GM18499 (cell line): Measurements from ENCODE around the gene BTG4.

Experiments
- ATAC-seq: cut with Tn5 transposase; IDR thresholded peaks from one replicate; pipeline ENCODE4 v1.9.1; 2021; ENCODE audit warnings: moderate number of reproducible peaks; ENCODE audit not compliant: insufficient read depth, unreplicated experiment

The BTG4 gene

DNA sequence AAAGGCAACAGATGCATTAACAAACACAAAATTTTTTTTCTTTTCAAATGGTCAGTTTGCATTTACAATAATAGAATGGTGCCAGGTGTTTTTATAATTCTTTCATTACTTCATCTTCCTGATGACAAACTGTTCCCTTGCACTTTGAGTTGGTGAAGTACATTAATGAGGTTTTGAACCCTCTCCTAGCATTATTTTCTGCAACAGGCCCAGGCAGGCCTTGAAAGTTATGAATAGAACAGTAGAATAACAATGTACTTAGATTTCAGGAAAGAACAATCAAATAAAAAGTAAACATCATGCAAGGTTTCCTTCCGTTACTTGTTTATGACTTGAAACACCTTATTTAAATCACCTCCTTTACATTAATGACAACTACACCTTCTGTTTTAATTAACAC is 9.6 kb downstream of the BTG4 start:
- ATAC-seq, result no peak

GRCh38 chr11:111500481-111500880 is 11.7 kb downstream of the BTG4 start:
- ATAC-seq, result no peak

DNA sequence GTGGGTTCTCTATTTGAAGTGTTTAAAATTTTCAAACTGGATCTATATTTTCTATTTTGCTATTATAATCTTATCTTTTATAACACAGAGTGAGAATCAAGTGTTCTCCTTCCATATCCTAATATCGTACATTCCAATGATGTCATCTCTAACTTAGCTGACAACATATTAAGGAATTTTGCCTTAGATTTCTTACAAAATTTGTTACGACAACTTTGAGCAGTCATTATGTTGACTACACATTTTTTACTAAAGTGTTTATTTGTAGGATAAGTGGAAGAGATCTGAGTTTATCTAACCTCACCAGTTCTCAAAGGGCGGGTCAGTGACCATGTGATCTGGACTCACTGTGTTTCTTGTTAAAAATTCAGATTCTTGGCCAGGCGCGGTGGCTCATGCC is 12.7 kb downstream of the BTG4 start:
- ATAC-seq, result no peak

DNA sequence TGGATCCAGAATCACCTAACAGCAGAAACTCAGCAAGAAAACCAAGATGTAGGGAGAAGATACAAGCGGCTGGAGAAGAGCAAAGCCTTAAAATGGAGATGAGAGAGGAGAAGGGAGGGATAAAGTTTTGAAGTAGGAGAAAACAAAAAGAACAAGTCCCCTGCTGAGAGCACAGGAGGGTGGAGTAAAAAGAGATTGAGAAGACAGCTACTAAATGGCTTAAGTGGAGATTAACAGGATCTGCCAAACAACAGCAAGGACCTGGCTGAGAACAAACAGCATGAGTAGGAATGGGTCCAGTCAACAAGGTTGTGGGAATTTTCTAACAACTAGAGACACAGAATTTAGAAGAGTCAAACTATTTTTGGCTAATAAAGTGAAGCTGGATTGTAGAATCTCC is 18.1 kb downstream of the BTG4 start:
- ATAC-seq, result no peak

- no peak for ATAC-seq
These were observed 21.7 kb downstream of the BTG4 start for GRCh38 chr11:111490496-111490895.

GRCh38 chr11:111483431-111483830 is 28.8 kb downstream of the BTG4 start:
- ATAC-seq, result no peak

DNA sequence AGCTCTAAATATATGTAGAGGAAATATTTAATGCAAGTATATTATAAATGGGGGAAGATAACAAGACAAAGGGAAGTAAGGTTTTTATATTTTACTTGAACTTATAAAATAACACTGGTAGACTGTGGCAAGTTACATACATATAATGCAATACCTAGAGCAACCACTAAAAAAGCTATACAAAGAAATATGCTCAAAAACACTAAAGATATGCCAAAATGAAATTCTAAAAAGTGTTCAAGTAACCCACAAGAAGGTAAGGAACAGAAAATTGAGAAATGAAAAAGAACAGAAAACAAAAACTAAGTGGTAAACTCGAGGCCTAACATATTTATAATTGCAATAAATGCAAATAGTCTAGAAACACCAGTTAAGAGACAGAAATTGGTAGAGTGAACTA is 32.5 kb downstream of the BTG4 start:
- no peak for ATAC-seq

DNA sequence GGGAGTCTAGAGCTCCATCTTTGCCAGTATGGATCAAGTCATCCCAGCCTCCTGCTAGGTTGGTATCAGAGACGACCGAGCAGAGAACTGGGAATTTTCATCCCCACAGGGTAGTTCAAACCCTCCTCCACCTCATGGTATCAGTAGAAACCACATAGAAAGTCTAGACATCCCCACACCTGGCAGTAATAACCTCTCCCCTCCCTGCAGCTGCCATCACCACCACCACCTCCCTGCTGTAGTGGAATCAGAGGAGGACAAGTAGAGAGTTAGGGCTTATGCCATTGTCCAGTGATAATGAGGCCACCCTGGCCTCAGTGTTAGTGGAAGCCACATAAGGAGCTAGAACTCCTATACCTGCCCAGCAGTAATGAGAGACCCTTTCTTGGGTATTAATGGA is 34.3 kb downstream of the BTG4 start:
- ATAC-seq, result no peak

- no peak for ATAC-seq
These were observed 35.2 kb downstream of the BTG4 start for GRCh38 chr11:111476956-111477355.

GRCh38 chr11:111476366-111476765 is 35.8 kb downstream of the BTG4 start:
- no peak for ATAC-seq

DNA sequence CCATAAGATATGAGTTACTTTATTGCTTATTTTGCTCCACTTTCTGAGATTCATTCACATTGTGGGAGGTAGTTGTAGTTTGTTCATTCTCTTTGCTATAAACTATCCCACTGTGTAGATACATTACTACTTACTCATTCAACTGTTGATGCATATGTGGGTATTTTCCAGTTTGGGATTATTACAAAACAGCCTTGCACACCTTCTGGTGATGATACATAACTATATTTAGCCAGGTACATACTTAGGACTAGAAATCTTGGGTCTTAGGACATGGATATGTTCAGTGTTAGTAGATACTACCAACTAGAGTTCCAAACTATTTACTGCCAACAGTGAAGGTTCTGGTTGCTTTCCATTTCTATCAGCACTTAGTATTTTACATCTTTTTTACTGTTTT is 37.8 kb downstream of the BTG4 start:
- ATAC-seq, result no peak

DNA sequence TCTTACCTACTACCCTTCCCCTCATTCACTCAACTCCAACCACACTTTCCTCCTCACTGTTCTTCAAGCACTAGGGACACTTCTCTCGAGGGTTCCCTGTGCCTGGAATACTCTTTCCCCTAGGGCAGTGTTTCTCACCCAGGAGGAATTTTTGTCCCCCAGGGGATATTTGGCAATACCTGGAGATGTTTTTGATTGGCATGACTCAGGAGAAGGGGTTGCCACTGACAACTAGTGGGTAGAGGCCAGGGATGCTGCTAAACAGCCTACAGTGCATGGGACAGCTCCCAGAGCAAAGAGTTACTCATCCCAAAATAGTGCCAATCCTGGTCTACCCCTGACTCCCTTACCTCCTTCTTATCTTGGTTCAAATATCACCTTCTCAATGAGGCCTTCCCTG is 40.0 kb downstream of the BTG4 start:
- ATAC-seq, result no peak

- ATAC-seq, result no peak
These were observed 43.0 kb downstream of the BTG4 start for GRCh38 chr11:111469200-111469599.

GRCh38 chr11:111466615-111467014 is 45.6 kb downstream of the BTG4 start:
- no peak for ATAC-seq

DNA sequence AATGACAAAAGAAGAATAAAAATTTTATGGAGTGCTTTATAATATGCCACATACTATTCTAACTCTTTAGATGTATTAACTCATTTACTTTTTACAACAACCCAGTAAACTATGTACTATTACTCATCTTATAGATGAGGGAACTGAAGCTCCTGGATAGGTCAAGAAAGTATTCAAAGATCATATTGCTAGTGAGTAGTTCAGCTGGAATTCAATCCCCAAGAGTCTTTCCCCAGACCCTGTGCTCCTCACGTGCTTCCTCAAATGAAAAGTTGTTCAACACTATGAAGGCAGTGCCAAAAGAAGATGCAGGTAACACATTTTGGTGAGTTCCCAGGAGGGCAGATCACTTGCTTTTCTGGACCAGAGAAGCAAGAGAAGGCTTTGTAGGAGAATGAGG is 46.8 kb downstream of the BTG4 start:
- no peak for ATAC-seq

DNA sequence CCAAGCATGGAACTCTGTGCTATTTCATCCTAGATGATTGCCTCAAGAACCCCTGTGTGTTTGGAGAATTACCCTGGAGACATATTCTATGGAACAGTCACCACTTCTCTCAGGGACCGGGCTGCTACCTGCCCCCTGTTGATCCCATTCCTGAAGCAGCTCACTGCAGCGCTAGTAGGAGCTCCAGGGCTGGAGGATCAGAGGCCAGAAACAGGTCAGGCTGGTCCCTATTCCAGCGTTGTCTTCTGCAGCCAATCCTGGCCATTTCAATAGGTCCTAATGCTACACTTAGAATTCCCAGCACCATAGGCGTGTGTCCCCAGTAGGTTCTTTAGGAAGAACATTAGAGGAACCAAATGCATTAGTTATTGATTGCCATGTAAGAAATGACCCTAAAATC is 48.9 kb downstream of the BTG4 start:
- no peak for ATAC-seq

DNA sequence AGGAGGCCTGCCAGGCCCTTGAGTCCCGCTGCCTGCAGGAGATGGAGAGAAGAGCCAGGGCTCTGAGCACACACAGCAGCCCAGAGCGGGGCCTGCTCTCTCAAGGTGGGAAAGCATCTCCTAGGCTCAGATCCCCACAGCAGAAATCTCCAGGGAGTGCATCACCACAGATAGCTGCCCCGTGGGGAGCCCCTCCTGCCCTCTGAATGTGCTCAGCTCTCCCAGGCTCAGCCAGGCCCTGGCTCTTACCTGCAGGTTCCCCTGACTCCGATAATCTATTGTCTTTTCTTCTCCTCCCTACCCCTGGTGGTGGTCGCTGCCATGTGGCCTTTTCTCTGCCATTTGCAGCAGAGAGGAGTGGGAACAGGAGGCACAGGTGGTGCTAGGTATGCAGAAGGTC is 49.9 kb downstream of the BTG4 start:
- no peak for ATAC-seq

DNA sequence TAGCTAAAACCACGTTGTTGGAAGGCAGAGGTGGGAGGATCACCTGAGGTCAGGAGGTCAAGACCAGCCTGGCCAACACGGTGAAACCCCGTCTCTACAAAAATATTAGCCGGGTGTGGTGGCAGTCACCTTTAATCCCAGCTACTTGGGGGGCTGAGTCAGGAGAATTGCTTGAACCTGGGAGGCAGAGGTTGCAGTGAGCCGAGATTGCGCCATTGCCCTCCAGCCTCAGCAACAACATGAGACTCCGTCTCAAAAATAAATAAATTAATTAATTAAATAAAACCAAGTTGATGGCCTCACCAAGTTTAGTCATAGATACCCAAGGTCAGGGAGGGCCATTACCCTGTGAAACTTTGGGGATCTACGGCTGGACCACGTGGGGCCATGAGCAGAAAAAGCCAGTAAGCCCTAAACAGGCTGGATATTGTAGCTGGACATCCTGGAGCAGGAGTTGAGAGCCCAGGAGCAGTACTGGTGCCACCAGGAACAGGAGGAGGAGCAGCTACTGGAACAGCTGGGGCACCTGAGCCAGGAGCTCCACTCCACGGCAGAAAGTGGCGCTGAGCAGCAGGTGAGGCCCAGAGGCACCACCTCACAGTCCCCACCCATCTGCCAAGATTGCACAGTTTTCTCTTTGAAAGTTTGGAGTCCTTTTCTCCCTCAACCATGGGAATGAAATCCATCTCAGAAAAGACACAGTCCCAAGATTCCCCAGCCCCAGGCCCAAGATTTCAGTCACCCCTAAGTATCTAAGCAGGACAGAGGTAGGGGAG is 50.5 kb downstream of the BTG4 start:
- ATAC-seq, result no peak

GRCh38 chr11:111460856-111461255 is 51.3 kb downstream of the BTG4 start:
- ATAC-seq, result no peak

DNA sequence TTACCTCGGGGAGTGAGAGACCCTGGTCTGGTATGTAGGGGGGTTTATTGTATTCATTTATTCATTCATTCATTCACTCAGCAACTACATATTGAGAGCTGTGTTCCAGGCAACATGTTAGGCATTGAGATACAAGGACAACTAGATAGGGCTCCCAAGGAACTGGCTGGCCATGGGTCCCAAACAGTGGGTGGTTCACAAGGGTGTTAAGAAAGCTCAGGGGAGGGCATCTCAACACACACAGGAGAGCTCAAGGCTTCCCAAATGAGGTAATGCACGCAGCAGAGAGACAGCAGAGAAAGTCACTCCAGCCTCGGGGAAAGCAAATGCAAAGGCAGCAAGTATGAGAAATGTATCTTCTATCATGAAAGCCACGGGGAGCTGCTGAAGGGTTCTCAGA is 51.8 kb downstream of the BTG4 start:
- no peak for ATAC-seq

DNA sequence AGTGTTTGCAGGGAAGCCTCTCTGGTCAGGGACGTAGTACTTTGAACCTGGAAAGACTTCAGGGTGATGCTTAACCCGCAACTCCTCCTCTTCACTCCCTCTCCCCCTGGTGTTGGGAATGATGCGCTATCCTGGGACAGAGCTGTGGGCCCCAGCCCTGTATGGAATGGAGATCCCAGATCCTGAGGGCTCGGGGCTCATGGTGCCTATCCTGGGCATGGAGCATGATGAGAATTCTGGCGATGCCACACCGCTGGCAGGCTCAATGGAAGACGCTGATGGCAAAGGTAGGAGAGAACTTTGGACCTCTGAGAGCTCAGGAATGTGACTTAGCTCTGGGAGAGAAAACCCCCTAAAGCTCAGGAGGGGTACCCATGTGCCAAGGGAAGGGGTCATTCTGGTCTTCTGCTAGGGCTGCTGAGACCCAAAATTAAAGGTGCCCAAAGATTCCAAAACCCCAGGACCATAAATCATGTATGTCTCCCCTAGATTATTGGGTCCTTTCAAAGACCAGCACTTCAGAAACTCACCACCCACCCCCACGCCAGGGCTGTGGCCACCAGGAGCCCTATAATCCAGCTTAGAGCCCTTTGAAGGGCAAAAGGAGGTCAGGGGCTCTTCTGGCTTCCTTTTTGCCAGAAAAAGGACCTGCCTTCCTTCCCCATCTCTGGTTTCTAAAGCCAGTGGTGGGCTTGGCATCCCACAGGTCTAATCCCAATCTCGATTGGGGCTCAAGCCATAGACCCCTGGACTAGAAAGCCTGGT is 52.5 kb downstream of the BTG4 start:
- ATAC-seq, result no peak
